Heart left ventricle (tissue), 13 donors: ENCODE results near the gene LPP.

ENCODE experiments used
- CTCF ChIP-seq, 12 donors: fragments of 200-600 bp; sonication (generic) in 4 of 12; IDR thresholded peaks; one replicate each; pipeline versions ENCODE4 v1.5.0 to v1.8.0; 2018 to 2022; ENCODE audit warnings: antibody characterized with exemption in 12 of 12, mild to moderate bottlenecking in 5 of 12
- POLR2A ChIP-seq, 2 donors: fragments of 450-650 bp; IDR thresholded peaks; one replicate each; pipeline ENCODE4 v1.6.1; 2017; ENCODE audit warnings: antibody characterized with exemption in 2 of 2, mild to moderate bottlenecking in 2 of 2, moderate library complexity in 2 of 2
- donor health status: ischemic (EF 13 %, LVEDD 7.1; RV severe dilation, severe dysfunction).
- donor health status: DM: no; HTN: yes; CAD: no.
- donor health status: DM: no; HTN: no; CAD: no.
- donor health status: ischemic (EF 25% LVEDD 6.9; RV normal size, moderate dysfunction).
- donor health status: ischemic (EF 25% LVEDD 5.7; RV mildly dilated, moderate dysfunction).
- donor health status: ischemic (EF 35%, LVEDD 5.7; RV mildly dilated, moderate dysfunction).
- donor health status: nonischemic (EF 11% LVEDD 7.7; RV severe dilation, severe dysfunction).
- donor health status: DM: yes; HTN: yes; CAD: no.
- donor health status: PGD.
- donor health status: ischemic (EF 29% LVEDD 5.4; RV normal size, mild dysfunction).
- donor health status: nonischemic (EF 23%, LVEDD 6.1; RV moderate dilation, normal function).

DNA sequence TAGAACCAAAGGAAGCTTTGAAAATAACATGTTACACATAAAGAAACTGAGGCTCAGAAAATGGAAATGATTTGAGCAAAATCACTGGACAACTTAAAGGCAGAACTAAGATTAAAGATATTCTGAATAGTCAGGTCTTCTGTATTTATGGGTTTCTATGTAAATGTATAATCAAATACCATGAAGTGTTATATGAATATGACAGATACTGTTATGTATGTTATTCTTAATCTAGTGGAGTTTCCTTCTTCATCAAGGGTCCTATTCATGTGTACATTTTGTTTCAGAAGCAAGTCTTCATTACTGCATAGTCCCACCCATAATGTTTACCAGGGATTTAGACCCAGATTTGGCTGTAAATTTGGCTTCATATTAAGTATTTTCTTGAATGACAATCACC lies 547.0 kb downstream of the LPP start:
- TF ChIP-seq CTCF (IDR thresholded peaks at IDR 0.05) (no peak), POLR2A (IDR thresholded peaks at IDR 0.05) (no peak)
